Superior temporal gyrus (tissue), 1 donor: ENCODE data around the gene GNA14.
"Not testable (repeated sequence)": the region's sequence is repeated elsewhere in the genome, so short reads cannot be mapped to it uniquely, and the experiment has no call there.

ENCODE experiments used
- DNase-seq: peaks from one replicate; pipeline ENCODE4 v3.0.0-alpha.2; 2016; ENCODE audit errors: extremely low spot score

Gene GNA14

DNA sequence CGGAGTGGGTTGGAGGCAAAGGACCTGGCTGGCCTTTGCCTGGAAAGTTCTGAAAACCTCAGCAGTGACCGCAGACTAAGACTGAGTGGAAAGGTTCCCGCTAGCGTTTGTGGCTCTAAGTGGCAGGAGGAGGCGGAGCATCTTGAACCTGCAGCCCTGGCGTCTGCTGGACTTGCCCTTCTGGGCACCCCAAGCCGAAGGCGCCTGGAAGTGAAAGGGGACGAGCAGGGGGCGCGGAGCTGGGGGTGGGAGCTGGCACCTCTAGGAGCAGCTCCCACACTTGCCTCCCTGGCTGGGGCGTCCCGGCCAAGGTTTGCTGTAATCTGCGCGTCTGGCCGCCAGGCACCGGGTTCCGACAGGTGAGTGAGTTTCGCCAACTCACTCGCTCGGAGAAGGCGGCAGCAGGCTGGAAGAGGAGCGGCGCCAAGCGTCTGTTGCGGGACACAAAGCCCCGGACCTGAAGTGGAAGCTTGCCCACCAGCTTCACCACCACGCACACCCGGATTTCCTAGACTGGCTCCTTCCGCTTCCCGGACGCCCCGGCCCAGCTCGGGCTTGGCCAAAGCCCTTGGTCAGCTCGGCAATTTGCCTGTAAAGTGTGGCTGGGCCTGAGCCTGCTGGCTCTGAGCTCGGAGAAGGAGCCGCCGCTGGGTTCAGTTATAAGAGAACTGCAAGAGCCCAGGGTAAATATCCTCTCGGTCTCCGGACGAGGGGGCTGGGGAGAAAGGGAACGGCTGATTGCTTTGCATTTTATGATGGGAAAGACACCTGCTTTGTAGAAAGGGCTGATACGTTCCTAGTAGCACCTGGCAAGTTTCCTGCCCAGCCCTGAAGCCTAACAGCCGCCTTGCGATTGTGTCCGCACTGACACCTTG is at the start of gene GNA14:
Gene GNA14, minus strand, starts transcription at position 89 of the 875 bp plus-strand sequence. CDS start 529 bp downstream, outside the sequence.
- no peak for DNase-seq

DNA sequence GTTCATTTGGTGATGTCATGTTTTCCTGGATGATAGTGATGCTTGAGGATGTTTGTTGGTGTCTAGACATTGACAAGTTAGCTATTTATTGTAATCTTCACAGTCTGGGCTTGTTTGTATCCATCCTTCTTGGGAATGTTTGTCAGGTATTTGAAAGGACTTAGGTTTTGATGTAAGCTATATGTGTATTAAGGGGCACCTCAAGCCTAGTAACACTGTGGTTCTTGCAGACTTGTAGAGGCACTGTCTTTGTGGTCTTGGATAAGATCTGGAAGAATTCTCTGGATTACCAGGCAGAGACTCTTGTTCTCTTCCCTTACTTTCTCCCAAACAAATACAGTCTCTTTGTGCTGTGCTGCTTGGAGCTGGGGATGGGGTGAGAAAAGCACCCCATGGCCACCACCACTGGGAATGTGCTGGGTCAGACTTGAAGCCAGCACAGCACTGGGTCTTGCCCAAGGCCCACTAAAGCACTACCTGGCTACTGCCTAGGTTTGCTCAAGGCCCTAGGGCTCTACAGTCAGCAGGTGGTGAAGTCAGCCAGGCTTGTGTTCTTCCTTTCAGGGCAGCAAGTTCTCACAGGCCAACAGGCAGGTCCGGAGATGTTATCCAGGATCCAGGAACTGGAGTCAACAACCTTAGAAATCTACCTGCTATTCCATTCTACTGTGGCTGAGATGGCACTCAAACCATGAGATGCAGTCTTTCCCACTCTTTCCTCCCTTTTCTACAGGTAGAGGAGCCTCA is 49.3 kb upstream of the GNA14 start:
- no peak for DNase-seq

DNA sequence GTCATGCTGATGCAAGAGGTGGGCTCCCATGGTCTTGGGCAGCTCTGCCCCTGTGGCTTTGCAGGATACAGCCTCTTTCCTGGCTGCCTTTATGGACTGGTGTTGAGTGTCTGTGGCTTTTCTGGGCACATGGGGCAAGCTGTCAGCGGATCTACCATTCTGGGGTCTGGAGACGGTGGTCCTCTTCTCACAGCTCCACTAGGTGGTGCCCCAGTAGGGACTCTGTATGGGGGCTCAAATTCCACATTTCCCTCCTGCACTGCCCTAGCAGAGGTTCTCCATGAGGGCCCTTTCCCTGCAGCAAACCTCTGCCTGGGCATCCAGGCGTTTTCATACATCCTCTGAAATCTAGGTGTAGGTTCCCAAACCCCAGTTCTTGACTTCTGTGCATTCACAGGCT is 42.6 kb upstream of the GNA14 start:
- DNase-seq: not testable (repeated sequence)

DNA sequence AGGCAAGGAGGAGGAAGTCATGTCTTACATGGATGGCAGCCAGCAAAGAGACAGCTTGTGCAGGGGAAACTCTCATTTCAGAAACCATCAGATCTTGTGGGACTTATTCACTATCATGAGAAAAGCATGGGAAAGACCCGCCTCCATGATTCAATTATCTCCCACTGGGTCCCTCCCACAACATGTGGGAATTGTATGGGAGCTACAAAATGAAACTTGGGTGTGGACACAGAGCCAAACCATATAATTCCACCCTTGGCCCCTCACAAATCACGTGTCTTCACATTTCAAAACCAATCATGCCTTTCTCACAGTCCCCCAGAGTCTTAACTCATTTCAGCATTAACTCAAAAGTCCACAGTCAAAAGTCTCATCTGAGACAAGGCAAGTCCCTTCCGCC is 42.0 kb upstream of the GNA14 start:
- DNase-seq: not testable (repeated sequence)

DNA sequence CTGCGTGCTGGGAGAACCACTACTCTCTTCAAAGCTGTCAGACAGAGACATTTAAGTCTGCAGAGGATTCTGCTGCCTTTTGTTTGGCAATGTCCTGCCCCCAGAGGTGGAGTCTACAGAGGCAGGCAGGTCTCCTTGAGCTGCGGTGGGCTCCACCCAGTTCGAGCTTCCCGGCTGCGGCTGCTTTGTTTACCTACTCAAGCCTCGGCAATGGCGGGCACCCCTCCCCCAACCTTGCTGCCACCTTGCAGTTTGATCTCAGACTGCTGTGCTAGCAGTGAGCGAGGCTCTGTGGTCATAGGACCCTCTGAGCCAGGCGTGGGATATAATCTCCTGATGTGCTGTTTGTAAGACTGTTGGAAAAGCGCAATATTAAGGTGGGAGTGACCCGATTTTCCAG is 39.6 kb upstream of the GNA14 start:
- DNase-seq: not testable (repeated sequence)

DNA sequence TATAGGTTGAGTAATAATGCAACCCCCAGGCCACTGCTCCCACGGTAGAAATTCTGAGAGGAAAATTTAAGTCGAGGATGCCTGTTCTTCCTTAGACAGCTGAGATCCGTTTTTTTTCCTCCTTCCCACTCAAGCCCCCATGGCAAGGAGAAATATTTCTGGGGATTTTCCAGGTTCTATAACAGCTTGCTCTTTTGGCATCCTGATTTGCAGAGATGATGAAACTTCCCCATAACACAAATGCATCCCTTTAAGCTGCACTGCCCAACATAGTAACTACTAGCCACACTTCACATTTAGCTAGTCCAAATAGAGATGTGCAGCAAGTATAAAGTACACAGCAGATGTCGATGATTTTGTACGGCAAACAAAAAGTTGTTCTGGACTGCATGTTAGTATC is 32.5 kb upstream of the GNA14 start:
- DNase-seq: no peak

DNA sequence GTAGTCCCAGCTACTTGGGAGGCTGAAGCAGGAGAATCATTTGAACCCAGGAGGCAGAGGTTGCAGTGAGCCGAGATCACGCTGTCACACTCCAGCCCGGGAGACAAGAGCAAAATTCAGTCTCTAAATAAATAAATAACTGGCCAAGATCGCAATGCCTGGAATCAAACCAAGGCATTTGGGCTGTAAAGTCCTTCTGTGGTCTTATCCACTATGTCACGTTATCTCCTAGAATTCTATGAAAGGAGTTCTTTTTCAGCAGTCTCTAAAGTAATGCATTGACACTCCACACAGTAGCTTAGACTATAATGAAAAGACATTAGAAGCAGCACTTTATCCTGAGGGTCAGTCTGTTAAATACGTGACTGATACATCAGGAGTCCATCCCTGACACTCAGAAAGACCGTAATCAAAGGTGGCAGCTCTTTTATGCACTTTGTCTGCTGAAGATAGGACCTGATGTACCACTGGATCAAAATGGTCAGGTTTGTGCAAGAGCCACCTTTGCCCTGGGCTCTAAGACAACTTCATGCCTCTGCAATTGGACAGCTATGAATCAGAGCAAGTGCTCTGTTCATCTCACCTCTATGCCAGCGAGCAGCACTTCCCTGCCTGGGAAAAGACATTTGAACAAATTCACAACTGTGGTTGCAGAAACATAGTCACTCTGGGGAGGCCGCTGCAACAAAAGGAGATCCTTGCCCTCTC is 31.7 kb upstream of the GNA14 start:
- DNase-seq: no peak

DNA sequence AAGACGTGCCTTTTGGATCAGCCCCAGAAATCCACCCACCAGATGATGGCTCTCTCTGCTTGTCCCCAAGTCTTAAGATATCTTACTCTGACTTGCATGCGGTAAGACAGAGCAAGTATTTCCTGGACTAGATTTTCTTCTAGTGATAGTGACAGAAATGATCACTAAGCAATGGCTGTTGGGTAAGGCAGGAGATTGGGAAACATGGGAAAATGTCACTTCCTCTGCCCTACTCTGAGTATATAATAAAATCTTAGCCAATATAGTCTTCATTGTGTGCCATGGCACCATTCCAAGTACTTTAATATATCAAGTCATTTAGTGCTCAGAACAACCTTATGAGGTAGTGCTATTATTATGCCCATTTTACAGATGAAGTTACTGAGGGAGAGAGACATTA is 31.0 kb upstream of the GNA14 start:
- no peak for DNase-seq

DNA sequence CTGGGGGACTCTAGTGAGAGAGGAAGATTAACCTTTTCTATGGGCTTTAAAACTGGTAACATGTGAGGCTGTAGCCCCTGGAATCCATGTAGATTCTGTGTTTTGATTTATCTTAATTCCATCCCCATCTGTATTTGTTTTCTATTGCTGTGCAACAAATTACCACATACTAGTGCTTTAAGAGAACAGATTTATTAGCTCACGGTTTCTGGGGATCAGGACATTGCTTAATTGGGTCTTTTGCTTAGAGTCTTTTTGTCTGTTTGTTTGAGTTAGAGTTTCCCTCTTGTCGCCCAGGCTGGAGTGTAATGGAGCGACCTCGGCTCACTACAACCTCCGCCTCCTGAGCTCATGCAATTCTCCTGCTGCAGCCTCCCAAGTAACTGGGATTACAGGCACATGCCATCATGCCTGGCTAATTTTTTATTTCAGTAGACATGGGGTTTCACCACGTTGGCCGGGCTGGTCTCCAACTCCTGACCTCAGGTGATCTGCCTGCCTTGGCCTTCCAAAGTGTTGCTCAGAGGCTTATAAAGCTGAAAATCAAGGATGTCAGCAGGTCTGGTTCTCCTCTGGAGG is 29.9 kb upstream of the GNA14 start:
- no peak for DNase-seq

DNA sequence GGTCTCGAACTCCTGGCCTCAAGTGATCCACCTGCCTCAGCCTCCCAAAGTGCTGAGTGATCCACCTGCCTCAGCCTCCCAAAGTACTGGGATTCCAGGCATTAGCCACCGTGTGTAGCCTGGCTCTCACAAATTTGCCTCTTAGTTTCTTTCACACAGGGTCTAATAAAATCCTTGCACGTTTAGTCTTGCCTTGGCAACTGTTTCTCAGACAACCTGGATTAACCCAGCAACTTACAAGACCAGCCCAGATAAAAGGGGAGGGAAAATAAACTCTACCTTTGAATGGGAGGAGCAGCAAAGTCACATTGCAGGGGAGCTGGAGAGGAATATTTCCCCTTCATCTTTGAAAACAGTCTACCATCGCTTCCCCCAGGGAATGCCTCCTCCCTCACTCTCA is 29.3 kb upstream of the GNA14 start:
- no peak for DNase-seq

DNA sequence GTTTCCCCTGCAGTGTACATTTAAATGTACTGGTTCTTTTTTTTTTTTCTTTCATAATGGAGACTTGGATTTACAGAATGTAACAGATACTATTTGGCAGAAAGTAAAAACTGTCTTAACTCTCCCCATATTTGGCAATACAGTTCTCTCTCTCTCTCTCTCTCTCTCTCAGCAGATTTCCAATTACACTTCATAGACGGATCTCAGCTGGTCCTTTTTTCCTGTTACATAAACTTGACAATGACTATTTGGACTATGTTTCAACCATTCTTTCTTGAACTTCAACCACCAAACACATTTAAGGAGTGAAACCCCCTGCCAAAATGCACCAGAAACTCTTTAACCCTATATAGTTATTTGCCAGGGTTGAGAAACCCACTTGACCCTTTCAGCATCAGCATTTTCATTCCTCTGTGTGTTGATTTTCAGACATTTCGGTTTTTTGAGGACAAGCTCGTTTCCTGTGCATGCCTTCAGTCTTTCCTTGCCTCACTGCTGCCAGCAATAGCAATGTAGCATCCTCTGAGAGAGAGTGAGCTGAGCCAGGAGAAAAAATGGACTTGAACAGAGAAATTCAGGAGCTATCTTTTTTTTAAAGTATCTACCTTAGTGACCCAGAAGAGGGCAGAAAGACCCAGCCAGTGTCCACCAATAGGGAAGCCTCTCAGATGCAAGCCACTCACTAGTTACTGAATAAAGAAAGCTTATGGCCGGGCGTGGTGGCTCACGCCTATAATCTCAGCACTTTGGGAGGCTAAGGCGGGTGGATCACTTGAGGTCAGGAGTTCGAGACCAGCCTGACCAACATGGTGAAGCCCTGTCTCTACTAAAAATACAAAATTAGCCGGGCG is 26.0 kb upstream of the GNA14 start:
- DNase-seq: no peak

DNA sequence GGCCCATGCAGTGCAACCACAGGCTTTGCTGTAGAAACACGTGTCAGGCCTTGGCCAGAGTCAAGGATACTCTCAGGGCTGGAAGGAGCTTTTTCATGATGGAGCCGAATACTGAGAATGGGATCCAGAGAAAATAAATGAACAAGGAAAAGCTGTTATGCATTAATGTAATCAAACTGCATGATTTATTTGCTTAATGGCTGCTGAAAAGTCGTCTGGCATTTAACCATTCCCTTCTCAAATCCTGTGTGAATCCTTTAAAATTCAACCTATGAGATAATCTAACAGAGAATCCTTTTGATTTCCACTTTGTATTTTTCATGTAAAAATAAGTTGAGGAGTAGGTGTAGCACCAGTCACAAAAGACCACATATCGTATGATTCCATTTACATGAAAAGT is 24.1 kb upstream of the GNA14 start:
- DNase-seq: no peak

DNA sequence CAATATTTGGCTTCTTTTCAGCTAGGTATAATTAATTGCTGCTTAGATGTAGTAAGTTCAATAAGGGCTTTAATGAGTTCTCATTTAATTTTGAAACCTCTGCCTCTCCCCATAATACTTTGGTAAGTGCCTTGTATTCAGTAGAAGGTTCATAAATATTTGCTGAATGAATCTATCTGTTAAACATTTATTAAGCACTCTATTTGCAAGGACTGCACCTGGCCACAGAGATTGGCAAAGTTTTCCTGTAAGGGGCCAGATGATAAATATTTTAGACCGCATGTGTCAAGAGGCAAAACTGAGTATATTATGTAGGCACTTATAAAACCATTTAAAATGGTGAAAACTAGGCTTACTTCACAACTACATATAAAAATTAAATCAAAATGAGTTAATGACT is 19.0 kb upstream of the GNA14 start:
- no peak for DNase-seq

DNA sequence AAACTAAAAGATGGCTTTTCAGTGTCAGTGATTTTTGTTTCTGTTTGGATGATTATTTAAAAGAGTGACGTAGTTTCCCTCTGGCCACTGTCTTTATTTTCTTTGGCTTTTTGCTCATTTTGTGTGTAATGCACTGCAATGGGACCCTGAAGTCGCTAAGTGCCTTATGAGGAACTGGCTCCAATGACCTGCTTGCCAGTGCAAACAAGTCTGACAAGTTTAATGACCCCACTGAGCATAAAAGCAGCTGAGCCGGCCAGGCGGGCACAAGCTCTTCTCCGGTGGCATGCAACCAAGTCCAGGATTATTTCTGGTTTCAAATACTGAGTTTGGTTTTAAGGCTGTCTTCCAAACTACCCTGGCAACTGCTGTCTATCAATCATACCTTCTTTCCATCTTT is 15.6 kb upstream of the GNA14 start:
- no peak for DNase-seq

DNA sequence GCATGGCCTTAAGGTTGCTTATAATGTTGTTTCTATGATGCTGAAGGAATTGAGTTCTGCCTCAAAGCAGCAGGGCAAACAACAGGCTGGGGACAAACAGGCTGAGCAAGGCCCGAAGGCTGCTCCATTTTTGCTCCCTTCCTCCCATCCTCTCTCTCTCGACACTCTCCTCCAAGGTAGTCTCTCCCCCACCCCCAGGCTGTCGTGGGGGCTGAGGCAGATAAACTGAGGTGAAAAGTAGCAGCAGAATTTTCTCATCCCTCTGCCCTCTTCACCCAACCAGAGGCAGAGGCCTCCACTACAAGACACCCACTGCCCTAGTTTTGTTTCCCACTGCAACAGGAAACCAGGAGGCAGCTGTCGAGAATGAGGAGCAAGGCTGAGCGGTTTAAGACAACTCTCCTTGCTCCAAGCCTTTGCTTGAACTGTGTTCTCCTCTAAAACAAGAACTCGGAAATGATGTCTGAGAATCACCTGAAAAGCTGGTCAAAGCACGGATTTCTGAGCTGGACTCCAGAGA is 13.5 kb upstream of the GNA14 start:
- DNase-seq: no peak

DNA sequence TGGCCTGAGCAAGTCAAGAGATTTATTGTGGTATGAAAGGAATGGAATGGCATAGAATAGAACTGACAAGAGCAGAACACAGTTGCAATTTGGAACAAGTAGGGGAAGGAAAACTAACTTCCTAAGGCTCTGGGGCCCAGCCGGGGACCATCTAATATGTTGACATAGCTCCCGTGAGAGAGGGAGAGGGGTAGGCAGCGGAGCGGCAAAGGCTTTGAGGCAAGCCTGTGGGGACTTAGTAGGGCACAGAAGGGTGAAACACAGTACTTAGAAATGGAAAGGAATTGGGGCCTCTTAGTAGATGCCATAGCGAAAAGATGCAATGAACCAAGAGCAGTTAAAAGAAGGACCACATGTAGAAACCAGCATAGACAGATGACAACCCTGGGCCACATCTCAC is 11.8 kb upstream of the GNA14 start:
- DNase-seq: no peak

DNA sequence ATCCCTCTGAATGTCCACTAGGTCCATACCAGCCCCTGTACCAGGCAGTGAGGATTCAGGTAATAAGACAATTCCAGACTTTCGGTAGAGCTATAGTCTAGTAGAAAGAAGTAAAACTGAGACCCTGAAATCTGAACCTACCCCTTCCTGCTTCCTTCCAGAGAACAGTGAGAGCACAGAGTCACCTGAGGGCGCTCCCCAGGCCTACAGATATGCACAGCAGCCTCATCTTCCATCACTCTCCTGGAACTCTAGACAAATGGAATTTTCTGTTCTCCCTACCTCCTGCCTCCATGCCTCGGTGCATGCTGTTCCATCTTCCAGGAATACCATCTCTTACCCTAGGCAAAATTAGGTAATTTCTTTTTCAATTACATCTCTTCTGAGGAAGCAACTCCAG is 3.1 kb upstream of the GNA14 start:
- no peak for DNase-seq

DNA sequence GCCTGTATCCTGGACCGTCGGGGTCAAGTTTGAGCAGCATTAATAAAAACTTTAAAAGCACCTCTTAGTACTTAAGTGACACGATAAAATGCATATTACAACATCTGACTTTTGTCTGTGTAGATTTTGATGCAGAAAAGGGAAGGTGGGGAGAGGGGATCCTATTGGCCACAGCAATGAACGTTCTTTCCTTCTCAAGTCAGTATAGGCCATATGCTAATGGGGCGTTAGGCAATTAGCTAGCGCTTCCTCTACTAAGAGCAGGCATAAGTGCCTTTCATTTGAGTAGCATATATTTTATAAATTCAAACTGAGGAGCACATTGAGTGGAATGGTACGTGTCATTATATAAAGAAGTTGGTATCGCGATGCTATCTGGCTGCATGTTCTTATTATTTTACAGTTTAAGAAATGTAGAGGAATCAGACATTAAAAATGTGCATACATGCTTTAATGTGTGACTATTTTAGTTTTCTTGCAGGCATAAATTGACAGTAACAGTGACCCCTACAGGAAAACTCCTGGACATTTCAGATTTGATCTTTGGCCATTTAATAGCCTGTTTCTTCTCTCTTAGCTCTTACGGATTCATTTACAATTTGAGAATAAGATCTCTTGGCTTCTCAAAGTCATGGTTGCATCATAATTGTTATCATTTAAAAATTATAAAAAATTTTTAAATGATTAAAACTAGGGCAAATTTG is 1.1 kb upstream of the GNA14 start:
- peak; percentile 33 for DNase-seq

DNA sequence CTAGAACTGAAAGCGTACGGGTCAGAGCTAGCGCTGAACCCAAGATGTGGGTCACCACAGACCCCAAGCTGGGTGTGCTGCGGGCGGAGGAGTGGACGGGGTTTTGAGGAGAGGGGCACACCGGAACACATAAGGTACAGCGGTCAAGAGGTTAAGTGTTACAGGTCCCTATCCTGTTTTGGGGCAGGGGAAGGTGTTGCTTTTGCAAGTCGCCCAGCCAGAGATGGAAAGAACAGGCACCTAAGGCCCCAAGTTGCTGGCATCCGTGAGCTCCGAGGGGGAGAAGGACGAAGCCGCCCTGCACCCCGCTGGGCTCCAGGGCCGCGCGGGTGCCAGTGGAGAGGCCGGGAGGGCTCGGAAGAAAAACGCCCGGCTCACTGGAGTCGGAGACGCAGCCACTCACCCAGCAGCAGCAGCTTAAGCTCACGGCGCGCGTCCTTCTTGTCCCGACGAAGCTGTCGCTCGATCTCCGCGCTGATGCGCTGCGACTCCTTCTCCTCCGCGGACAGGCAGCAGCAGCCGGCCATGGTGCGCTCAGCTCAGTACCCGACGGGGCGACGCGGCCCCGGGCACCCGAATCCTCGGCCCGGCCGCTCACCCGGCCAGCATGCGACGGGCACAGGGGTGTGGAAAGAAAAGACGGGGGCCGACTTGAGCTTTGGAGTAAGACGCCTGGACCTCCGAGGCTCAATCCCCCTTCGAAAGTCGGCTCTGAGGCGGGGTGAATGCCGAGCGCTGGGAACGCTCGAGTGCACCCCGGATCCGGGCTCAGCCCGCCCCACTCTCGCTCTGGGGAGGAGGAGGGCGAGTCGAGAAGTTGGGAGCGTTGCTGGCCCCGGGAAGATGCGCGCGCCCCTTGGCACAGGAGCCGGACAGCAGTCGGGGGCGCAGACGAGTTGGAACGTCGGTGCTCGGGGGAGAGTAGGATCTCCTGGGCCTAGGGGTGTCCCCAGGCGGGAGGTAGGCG is 572 bp downstream of the GNA14 start:
- DNase-seq: no peak
